Neutrophil (primary cell): ENCODE measurements around the gene FLAD1.
A peak's percentile ranks its signal among the peaks of the same experiment; 100 is the strongest.

Experiments used
- H3K27ac ChIP-seq: fragments of 200-600 bp; sonication (generic); 2 replicates; pipeline ENCODE4 v1.5.1; 2016; ENCODE audit warnings: mild to moderate bottlenecking, moderate library complexity
- H3K27me3 ChIP-seq: fragments of 200-600 bp; sonication (generic); 2 replicates; pipeline ENCODE4 v1.6.0; 2016; ENCODE audit warnings: mild to moderate bottlenecking
- H3K36me3 ChIP-seq: fragments of 200-600 bp; sonication (generic); 2 replicates; pipeline ENCODE4 v1.5.1; 2017
- H3K4me1 ChIP-seq, 2 experiments: fragments of 200-600 bp in 1 of 2; sonication (generic) in 1 of 2; 1 replicate in 1 of 2; 2 replicates in 1 of 2; pipeline versions ENCODE4 v1.5.1 to v1.6.1; 2013 to 2016; ENCODE audit warnings: low read depth in 1 of 2, low read length in 1 of 2, mild to moderate bottlenecking in 1 of 2, moderate library complexity in 1 of 2; ENCODE audit not compliant: control insufficient read depth in 1 of 2, insufficient read depth in 1 of 2
- H3K4me3 ChIP-seq, 2 experiments: fragments of 200-600 bp in 1 of 2; sonication (generic) in 1 of 2; 1 replicate in 1 of 2; 2 replicates in 1 of 2; pipeline ENCODE4 v1.5.1; 2013 to 2016; ENCODE audit warnings: low read depth in 1 of 2, low read length in 1 of 2, mild to moderate bottlenecking in 1 of 2, moderate library complexity in 1 of 2
- H3K9me3 ChIP-seq: fragments of 200-600 bp; sonication (generic); 2 replicates; pipeline ENCODE4 v1.5.1; 2016
- CTCF ChIP-seq: fragments of 200-600 bp; sonication (generic); IDR thresholded peaks from 2 replicates; pipeline ENCODE4 v1.5.1; 2016; ENCODE audit warnings: antibody characterized with exemption

Gene FLAD1

GRCh38 chr1:154967331-154967950 is 15.7 kb upstream of the FLAD1 start:
- H3K4me3 ChIP-seq, result no peak overlapping the region

GRCh38 chr1:154968731-154969130 is 14.4 kb upstream of the FLAD1 start:
- Histone ChIP-seq H3K27ac (no peak overlapping the region), H3K4me1 (peaks cover 34% of the 10 kb centered on the region in 2 experiments), H3K36me3 (peaks cover 55% of the 10 kb centered on the region), H3K27me3 (no peaks in the 10 kb centered on the region), H3K9me3 (no peaks in the 10 kb centered on the region), H3K4me3 (no peak overlapping the region)
- TF ChIP-seq CTCF, result no peak

More at GRCh38 chr1:154967331-154967950, 15.7 kb upstream of the FLAD1 start:
- no peak for TF ChIP-seq CTCF
- Histone ChIP-seq H3K36me3 (peaks cover 66% of the 10 kb centered on the region), H3K4me1 (peaks cover 23 to 28% of the 10 kb centered on the region in 2 experiments), H3K27me3 (no peaks in the 10 kb centered on the region), H3K9me3 (no peaks in the 10 kb centered on the region), H3K27ac (no peak overlapping the region)

DNA sequence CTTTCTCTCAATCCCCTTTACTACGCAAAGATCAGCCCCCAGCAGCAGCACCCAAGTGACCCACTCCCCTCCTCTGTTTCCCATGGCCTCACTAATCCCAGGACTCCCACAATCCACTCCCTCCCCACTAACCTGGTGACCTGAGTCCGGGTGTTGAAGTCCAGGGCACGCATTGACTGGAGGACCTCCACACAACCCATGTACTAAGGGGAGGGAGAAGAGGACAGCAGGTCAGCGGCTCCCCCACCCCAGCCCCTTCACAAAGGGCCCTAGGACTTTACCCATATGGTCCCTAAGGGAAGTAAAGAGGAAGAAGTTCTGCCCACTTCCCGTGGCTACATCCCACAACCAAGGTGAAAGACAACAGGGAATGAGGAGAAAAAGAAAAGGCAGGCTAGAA is 13.9 kb upstream of the FLAD1 start:
- Histone ChIP-seq H3K36me3 (peaks cover 50% of the 10 kb centered on the region), H3K27ac (no peak overlapping the region), H3K4me1 (peaks cover 36 to 38% of the 10 kb centered on the region in 2 experiments), H3K9me3 (no peaks in the 10 kb centered on the region), H3K4me3 (no peak overlapping the region), H3K27me3 (no peaks in the 10 kb centered on the region)
- no peak for TF ChIP-seq CTCF

DNA sequence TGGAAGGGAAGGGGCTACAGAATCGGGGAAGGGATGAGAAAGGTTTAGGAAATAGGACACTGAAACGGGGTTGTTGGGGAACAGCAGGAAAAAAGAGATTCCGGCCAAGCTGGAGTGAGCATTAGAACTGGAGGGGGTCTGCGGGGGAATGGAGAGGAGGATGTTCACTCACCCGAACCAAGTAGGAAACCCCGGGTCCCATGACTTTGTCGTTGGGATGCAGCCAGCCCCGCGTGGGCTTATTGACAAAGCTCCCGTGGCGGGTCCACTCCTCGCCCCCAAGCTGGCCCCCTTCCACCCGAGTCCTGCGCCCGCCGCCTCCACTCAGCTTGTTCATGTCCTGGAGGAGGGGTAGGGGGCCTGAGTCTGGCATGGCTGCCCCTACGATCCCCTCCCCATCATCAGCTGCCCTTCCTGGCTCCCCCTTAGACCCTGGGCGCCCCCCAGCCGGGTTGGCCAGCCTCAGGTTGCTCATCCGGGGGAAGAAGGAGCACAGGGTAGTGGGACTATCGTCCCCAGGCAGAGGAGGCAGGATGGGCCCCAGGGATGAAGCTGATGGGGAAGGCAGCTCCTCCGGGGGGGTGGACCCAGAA is 13.2 kb upstream of the FLAD1 start:
- H3K36me3 ChIP-seq, result peaks cover 43% of the 10 kb centered on the region
- H3K9me3 ChIP-seq, result no peaks in the 10 kb centered on the region
- no peaks in the 10 kb centered on the region for H3K27me3 ChIP-seq
- peaks cover 41 to 42% of the 10 kb centered on the region in 2 experiments for H3K4me1 ChIP-seq
- no peak overlapping the region for H3K27ac ChIP-seq
- TF ChIP-seq CTCF, result no peak
- H3K4me3 ChIP-seq, result no peak overlapping the region

DNA sequence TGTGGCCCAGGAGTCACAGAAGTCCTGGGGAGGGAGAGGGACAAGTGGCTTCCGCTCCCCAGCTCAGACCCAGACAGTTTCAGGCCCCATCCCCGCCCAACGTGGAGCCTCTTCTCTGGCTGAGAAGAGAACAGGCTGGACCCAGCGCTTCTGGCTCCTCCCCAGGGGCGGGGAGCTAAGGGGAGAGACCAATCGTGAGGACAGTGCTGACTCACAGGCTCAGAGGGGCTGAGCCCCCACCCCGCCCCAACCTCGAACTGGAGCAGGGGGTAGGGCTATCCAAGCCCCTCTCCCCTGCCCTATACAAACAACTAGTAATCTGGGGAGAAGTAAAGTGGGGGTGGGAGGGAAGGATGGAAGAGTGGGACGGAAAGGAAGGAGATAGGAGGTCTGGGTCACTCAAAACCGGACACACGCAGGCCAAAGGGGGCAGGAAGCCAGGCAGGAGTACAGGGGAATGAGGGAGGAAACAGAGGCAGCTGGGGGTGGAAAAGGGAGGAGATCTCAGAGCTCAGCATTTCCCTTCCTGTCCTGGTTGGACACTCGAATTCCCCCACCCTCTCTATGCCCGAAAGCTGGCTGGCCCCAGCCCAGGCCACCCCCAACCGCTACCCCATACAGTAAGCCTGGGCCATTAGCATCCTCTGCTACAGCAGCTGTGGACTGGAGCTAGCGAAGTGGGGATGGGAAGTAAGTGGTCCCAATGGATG is 12.4 kb upstream of the FLAD1 start, which contains the start of gene SHC1:
TSS of gene SHC1 (minus strand) at position 117 of the 710 bp plus-strand sequence. CDS start 221 bp downstream, outside the sequence.
- no peak for TF ChIP-seq CTCF
- H3K27ac ChIP-seq, result peak within 1 kb of the TSS; percentile 69

More for the DNA sequence above, 12.4 kb upstream of the FLAD1 start, which contains the start of gene SHC1:
- Histone ChIP-seq H3K4me3 (no peak within 1 kb of the TSS), H3K9me3 (no peaks in the 10 kb centered on the region), H3K36me3 (peaks cover 35% of the 10 kb centered on the region), H3K27me3 (no peaks in the 10 kb centered on the region), H3K4me1 (peaks cover 50 to 51% of the 10 kb centered on the region in 2 experiments)
